HG02588 (cell line): Measurements from ENCODE around the gene RAB9B.
"Not testable (repeated sequence)": the region's sequence is repeated elsewhere in the genome, so short reads cannot be mapped to it uniquely, and the experiment has no call there.

ENCODE experiments used
- ATAC-seq: cut with Tn5 transposase; IDR thresholded peaks from one replicate; pipeline ENCODE4 v1.9.1; 2021; ENCODE audit warnings: mild to moderate bottlenecking, moderate library complexity; ENCODE audit not compliant: unreplicated experiment

Gene RAB9B, protein sequence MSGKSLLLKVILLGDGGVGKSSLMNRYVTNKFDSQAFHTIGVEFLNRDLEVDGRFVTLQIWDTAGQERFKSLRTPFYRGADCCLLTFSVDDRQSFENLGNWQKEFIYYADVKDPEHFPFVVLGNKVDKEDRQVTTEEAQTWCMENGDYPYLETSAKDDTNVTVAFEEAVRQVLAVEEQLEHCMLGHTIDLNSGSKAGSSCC

DNA sequence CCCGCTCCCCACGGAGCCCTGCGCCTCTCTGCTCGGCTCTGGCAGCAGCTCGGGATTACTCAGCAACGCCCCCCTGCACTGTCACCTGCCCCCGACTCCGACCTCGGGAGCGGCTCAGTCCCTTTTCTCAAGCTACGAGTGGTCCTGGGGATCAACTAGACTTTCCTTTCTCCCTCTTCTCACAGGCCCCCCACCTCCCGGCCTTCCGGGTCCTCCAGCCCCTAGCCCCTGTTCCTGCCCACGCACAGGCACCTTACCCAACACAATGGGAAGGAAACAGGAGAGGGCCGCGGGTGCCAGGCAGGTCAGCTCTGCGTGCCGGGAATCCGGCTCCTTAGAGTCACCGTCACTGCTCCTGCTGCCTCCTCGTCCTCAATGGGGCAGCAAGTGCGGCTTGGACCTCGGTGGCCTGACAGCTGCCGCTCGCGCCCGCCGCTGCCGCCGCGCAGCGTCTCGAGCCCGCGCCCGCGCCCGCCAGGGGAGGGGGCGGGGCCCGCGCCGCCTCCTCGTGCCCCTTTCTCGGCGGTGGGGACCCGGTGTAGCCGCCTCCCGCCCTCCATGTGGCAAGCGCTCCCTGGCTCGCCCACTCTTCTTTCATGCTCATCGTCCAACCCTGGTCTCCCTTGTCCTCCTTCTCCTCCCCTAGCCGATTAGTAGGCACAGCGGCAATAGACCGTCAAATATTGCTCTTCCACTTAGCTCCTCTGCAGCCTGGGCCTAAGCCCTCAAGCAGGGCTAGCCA, at the start of gene RAB9B:
TSS of gene RAB9B (minus strand) at position 455 of the 742 bp plus-strand sequence. CDS start 6,473 bp downstream, outside the sequence.
- ATAC-seq: peak; percentile 92

GRCh38 chrX:103879339-103879738, 47.3 kb upstream of the RAB9B start:
- no peak for ATAC-seq

GRCh38 chrX:103878466-103879122, 46.5 kb upstream of the RAB9B start:
- ATAC-seq: no peak

DNA sequence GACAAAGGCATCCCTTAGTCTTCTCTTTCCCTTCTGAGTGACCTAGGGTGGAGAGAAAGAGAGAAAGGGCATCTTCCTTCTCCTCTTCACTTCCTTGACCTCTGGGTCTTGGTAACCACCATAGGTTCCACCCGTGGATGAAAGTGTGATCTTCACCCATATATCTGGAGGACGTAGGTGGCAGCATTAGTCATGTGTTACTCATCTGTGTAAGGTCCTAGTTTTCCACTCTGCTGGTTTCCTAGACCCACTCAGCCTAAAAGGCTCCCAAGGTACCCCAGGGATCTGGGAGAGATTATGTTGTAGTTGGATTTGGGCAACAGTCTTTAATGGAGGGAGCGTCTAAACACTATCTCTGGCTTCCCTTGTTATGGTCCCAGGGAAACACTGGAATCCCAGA, 45.5 kb upstream of the RAB9B start:
- ATAC-seq: no peak

- ATAC-seq: no peak
Measured at GRCh38 chrX:103864886-103865534, 33.0 kb upstream of the RAB9B start.

- ATAC-seq: no peak
Measured at GRCh38 chrX:103864149-103864548, 32.1 kb upstream of the RAB9B start.

DNA sequence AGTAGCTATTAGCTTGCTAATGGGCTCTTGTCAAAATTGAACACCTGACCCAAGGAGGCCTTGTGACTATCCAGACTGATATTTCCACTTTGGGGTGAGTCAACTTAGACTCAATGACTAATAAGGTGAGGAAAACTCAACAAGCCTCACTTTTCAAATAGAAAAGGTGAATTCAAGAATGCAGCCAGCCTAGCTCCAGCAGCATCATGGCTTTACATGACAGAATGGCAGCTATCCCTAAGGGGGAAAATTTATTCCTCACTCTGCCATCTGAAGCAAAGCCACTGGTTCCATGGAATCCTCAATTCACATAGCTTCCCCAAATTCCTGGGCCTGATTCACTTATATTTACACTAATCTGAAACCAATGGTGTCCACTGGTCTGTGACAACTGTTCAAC, 29.1 kb upstream of the RAB9B start:
- ATAC-seq: no peak

DNA sequence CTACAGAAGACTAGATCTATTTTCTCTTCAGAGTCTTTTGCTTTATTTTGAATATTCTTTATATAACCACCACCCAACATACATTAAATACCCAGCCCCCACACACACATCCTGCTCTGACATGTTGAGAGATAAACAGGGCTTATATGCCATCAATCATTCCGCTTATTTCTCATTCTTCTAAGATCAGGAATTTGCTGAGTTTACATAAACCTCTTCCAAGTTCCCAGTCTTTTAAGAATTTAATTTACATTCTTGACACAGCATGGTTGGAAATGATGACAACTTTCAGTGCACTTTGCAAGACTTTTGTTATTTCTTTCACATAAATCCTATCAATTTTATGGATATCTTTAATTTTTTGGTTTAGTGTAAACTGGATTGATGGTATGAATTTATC, 17.5 kb upstream of the RAB9B start:
- no peak for ATAC-seq

GRCh38 chrX:103847174-103847870, 15.3 kb upstream of the RAB9B start:
- ATAC-seq: no peak

DNA sequence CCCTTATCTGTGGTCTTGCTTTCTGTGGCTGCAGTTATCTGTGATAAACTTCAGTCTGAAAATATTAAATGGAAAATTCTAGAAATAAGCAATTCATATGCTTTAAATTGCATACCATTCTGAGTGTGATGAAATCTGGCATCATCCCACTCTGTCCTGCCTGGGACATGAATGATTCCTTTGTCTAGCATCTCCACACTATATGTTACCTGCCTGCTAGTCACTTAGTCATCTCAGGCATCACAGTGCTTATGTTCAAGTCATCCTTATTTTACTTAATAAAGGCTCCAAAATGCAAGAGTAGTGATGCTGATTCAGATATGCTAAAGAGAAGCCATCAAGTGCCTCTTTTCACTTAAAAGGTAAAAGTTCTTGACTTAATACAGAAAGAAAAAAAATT, 14.3 kb upstream of the RAB9B start:
- no peak for ATAC-seq

DNA sequence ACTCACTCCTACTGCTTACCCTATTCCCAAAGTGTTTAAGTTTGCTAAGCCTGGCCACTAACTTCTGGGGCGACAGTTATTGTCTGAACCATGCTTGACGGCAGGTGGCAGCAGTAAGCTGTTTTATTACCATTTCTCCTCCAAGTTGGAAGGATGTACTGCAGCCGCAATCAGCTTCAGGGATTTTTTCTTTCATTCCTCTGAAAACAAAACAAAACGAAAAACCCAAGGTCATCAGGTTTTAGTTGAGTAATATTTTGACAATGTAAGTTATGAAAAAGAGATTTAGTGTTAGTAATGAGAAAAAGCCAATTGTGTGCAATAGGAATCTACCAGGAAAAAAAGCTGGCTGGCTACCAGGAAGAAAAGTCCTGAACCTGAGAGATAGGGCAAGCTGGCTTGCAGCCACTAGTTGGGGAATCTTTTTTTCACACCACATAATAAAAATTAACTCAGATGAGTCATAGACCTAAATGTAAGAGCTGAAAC, 13.2 kb upstream of the RAB9B start:
- peak; percentile 85 for ATAC-seq

GRCh38 chrX:103839404-103839803, 7.3 kb upstream of the RAB9B start:
- ATAC-seq: no peak

- peak; percentile 5 for ATAC-seq
Measured at GRCh38 chrX:103831342-103831802, 685 bp downstream of the RAB9B start.

GRCh38 chrX:103830848-103831247, 1.2 kb downstream of the RAB9B start:
- no peak for ATAC-seq

DNA sequence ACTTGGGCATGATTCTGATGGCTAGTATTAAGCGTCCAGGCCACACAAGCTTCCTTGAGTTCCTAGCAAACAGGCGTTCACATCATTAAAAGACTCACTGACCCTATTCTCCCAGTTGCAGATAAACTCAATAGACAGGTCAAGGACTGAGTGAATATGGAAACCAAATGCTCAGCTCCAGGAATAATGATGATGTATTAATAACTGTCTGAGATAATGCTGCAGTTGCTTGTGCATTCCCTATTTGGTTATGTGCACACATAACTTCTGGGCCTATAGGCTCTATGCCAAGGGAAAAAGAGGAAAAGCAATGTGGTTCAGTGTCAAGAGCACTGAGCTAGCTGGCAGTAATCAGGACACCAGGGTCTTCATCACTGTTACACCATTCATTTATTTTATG, 3.5 kb downstream of the RAB9B start:
- ATAC-seq: no peak

- no peak for ATAC-seq
Measured at GRCh38 chrX:103825881-103826280, 6.2 kb downstream of the RAB9B start.

GRCh38 chrX:103823591-103823990, 8.5 kb downstream of the RAB9B start:
- ATAC-seq: no peak

DNA sequence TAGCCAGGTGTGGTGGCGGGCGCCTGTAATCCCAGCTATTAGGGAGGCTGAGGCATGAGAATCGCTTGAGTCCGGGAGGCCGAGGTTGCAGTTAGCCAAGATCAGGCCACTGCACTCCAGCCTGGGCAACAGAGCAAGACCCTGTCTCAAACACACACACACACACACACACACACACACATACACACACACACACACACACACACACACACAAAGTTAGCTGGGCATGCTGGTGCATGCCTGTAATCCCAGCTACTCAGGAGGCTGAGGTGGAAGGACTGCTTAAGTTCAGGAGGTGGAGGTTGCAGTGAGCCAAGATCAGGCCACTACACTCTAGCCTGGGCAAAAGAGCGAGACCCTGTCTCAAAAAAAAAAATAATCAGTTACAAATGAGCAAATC, 11.3 kb downstream of the RAB9B start:
- not testable (repeated sequence) for ATAC-seq

- no peak for ATAC-seq
Measured at GRCh38 chrX:103818842-103819619, 13.0 kb downstream of the RAB9B start.

GRCh38 chrX:103817502-103817901, 14.6 kb downstream of the RAB9B start:
- ATAC-seq: no peak
